ENCODE results near the gene PABPN1.

The PABPN1 gene

DNA sequence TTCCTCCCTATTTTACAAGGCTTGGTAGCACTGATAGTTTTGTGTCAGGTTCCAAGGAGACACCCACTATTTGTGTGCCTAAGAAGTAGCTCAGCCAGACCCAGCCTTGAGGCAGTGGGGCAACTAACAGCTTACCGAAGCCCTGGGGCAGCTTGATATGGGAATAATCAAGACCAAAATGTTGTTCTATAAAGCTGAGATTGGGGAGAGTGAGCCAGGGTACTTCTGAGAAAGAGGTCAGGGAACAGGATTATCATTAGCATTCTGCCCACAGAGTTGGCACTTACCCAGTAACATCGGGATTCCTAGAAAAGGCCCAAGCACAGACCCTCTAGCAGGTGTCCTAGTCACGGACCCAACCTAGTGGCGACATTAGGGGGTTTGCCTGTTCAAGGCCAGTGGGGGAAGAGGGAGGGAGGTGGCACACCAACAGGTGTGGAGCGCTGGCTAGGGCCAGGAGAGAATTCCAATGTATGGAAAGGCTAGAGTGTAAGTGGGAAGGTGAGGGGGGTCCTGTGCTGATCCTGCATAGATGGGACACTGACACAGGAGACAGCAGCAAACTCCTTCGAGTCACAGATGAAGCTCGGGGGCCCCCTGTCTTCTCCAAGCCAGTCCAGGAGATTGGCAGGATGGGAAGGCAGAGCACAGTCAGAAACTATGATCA is 23.5 kb upstream of the PABPN1 start:
- DNase-seq (ENCODE audit: low read depth): no peak
- H3K4me3 ChIP-seq (ENCODE audit: control insufficient read depth, low read depth, low read length): no peak overlapping the region
- TF ChIP-seq, protein P1, sequence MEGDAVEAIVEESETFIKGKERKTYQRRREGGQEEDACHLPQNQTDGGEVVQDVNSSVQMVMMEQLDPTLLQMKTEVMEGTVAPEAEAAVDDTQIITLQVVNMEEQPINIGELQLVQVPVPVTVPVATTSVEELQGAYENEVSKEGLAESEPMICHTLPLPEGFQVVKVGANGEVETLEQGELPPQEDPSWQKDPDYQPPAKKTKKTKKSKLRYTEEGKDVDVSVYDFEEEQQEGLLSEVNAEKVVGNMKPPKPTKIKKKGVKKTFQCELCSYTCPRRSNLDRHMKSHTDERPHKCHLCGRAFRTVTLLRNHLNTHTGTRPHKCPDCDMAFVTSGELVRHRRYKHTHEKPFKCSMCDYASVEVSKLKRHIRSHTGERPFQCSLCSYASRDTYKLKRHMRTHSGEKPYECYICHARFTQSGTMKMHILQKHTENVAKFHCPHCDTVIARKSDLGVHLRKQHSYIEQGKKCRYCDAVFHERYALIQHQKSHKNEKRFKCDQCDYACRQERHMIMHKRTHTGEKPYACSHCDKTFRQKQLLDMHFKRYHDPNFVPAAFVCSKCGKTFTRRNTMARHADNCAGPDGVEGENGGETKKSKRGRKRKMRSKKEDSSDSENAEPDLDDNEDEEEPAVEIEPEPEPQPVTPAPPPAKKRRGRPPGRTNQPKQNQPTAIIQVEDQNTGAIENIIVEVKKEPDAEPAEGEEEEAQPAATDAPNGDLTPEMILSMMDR (conservative IDR thresholded peaks at IDR 0.05; ENCODE audit: control insufficient read depth, insufficient read depth, low read depth, low read length): no peak

DNA sequence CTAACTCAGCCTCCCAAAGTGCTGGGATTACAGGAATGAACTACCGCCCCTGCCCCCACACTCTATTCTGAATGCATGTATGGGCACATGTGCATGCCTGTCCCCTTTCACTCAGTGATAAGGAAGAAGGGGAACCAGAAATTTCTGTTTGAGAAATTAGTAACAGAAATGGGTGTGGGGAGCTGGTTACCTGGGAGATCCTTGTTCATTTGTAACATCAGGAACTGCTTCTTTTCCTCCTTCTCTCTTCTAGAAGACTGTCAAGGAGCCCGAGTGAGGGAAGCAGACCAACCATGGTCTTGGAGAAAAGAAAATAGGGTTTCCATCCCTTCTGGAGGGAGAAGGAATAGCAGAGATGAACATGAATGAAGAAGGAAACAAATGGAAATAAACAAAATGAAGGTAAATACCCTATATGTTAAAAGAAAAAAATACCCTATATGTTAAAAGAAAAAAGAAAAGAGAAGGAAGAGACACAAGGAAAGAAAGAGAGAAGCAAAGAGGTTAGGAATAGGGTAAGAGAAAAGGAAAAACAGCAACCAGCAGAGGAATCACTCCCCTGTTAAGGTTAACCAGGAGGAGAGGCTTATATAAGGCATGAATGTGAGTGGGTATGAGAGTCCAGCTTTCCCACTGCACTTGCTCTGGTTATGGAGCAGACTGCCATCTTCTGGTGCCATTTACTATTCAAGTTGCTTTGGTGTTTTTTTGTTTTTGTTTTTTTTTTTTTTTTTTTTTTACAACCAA is 21.9 kb upstream of the PABPN1 start:
- TF ChIP-seq, protein P1 (conservative IDR thresholded peaks at IDR 0.05; ENCODE audit: control insufficient read depth, insufficient read depth, low read depth, low read length): peak; percentile 46
- no peak overlapping the region for H3K4me3 ChIP-seq (ENCODE audit: control insufficient read depth, low read depth, low read length)
- peak; percentile 78 for DNase-seq (ENCODE audit: low read depth)

DNA sequence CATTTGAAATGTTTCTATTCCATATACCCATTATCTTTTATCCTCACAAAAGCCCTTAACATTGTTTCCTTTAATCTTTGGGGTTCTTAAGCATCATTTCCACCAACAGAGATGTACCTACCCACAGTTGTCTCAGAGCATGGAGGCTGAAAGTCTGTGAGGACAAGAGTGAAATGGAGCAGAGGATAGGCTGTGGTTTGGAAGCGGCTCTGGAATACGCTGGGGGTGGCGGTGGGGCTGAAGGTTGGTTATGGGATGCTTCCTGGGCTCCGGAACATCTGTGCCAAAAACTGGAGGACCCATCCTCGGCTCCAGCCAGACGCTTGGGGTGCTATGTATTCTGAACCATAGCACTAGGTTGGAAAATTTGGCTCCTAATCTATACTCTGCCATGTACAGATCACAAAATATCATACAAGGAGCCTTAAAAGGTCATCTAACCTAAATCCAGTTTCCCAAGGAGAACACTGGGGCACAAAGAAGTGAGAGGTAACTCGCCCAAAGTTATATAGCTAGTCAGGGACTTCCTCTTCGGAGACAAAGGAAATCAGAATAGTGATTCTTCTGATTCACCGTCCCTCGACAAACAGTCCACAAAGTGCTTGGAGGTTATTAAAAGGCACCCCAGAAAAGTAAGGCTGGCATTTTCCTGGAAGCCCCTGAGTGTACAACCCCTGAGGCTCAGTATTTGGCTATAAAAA is 21.1 kb upstream of the PABPN1 start:
- H3K4me3 ChIP-seq (ENCODE audit: control insufficient read depth, low read depth, low read length): peak overlapping the region; percentile 64
- DNase-seq (ENCODE audit: low read depth): no peak
- TF ChIP-seq, protein P1 (conservative IDR thresholded peaks at IDR 0.05; ENCODE audit: control insufficient read depth, insufficient read depth, low read depth, low read length): no peak

DNA sequence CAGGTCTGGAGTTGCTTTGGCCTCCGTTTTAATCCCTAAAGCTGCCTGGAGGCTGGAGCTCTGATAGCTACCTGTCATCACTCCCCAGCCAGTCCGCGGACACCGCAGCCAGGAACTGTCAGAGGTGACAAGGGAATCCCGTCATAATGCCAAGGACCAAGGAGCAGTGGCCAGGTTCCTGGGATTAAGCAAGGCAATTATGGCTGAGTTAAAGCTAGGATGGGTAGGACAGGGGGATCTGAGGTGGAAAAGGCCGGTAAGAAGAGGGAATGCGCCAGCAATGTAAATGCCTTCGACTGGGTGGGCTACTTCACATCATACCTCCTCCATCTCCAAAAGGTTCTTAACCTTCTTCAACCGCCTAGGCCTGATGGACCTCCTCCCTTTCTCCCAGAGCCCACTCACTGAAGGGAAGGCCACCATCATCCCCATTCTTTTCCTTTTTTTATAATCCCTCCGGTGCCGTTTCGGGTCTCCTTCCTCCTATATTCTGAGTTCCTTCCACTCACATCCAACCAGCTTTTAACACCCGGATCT is 20.5 kb upstream of the PABPN1 start:
- H3K4me3 ChIP-seq (ENCODE audit: control insufficient read depth, low read depth, low read length): peak overlapping the region; percentile 64
- DNase-seq (ENCODE audit: low read depth): peak; percentile 34
- TF ChIP-seq, protein P1 (conservative IDR thresholded peaks at IDR 0.05; ENCODE audit: control insufficient read depth, insufficient read depth, low read depth, low read length): no peak

DNA sequence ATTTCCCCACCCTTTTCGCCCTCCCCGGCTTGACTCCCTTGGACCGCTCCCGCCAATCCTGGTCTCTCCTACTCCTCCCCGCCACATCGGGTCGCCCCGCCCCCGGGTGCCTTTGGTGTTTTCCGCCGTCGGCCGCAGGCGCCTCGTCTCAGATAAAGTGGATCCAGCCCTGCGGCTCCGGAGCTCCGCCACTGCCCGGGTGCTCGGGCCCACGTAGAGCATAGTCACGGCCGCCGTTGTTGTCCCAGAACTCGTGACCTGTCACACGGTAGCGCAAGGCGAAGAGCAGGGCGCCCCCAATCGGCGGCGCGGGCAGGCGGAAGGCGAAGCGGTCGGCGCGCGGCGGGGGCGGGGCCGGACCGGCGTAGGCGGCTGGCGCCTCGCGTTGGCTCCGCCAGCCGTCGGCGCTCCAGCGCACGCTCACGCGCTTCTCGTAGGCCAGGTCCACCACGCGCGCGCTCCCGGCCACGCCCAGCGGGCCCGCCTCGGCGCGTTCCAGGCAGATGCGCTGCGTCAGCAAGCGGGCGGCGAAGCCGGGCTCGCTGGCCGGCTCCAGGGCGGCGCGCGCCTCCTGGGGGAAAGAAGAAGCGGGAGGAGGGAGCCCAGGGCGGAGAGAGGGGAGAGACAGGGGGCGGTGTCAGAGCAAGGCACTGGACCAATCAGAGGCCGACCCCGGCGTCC is 19.8 kb upstream of the PABPN1 start:
- TF ChIP-seq, protein P1 (conservative IDR thresholded peaks at IDR 0.05; ENCODE audit: control insufficient read depth, insufficient read depth, low read depth, low read length): peak; percentile 39
- peak; percentile 97 for DNase-seq (ENCODE audit: low read depth)
- H3K4me3 ChIP-seq (ENCODE audit: control insufficient read depth, low read depth, low read length): peak overlapping the region; percentile 65

DNA sequence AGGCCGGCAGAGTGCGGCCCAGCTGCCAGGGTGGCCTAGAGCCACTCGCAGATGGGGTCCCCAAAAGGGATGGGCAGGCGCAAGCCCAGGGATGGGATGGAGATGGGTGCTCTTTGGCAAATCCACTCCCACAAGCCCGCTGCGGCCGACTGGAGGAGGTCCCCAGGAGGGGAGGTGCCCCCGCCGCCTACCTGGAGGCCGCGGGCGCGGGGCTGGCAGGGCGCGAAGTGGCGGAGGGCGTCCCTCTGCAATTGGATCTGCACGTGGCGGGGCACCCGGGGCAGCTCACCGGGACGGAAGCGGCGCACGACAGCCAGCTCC is 19.3 kb upstream of the PABPN1 start:
- no peak for DNase-seq (ENCODE audit: low read depth)
- peak overlapping the region; percentile 65 for H3K4me3 ChIP-seq (ENCODE audit: control insufficient read depth, low read depth, low read length)
- TF ChIP-seq, protein P1 (conservative IDR thresholded peaks at IDR 0.05; ENCODE audit: control insufficient read depth, insufficient read depth, low read depth, low read length): no peak
